ENCODE results near the gene ATP5MC3.

The ATP5MC3 gene

GRCh38 chr2:175154661-175155082 lies 26.8 kb downstream of the ATP5MC3 start:
- H2BK15ac ChIP-seq (ENCODE audit: low read length) = no peak overlapping the region
- H3K4me1 ChIP-seq (ENCODE audit: control insufficient read depth in 2 of 2, insufficient read depth in 1 of 2, low read depth in 1 of 2, low read length in 2 of 2) = no peaks in the 10 kb centered on the region
- no peak overlapping the region for H2BK5ac ChIP-seq (ENCODE audit: low read length)
- H3K4ac ChIP-seq (ENCODE audit: low read length) = no peak overlapping the region
- H3K4me2 ChIP-seq (ENCODE audit: insufficient read depth, low read length, poor library complexity, severe bottlenecking) = no peak overlapping the region
- no peak overlapping the region for H4K8ac ChIP-seq (ENCODE audit: low read depth, low read length)
- peaks cover 0 to 19% of the 10 kb centered on the region in 2 donors for H3K9me3 ChIP-seq (replicated peaks in 1 of 2; ENCODE audit: control insufficient read depth in 2 of 2, insufficient read depth in 1 of 2, low read depth in 1 of 2, low read length in 2 of 2)
- no peak overlapping the region for H3K14ac ChIP-seq (ENCODE audit: low read length)
- no peak overlapping the region for H3K18ac ChIP-seq (ENCODE audit: low read length)
- DNase-seq (ENCODE audit: low spot score) = no peak
- H3K4me3 ChIP-seq (ENCODE audit: low read length in 2 of 2) = no peak overlapping the region
- H2BK12ac ChIP-seq (ENCODE audit: low read length) = no peak overlapping the region
- H3K36me3 ChIP-seq (replicated peaks in 1 of 2; ENCODE audit: control insufficient read depth in 2 of 2, insufficient read depth in 2 of 2, low read length in 2 of 2) = peaks cover 0 to 70% of the 10 kb centered on the region in 2 donors
- H3K23ac ChIP-seq (ENCODE audit: low read depth, low read length, poor library complexity) = no peak overlapping the region
- H2AK5ac ChIP-seq (ENCODE audit: low read depth, low read length) = no peak overlapping the region
- H2AFZ ChIP-seq (ENCODE audit: low read length) = no peak overlapping the region
- no peak overlapping the region for H3K9ac ChIP-seq (ENCODE audit: low read depth, low read length, poor library complexity)
- no peak overlapping the region for H4K91ac ChIP-seq (ENCODE audit: low read depth, low read length, poor library complexity)
- peaks cover 2% of the 10 kb centered on the region for H3K79me1 ChIP-seq (ENCODE audit: low read depth, low read length)
- no peak overlapping the region for H3K27ac ChIP-seq (replicated peaks; ENCODE audit: low read length)
- no peaks in the 10 kb centered on the region for H3K27me3 ChIP-seq (ENCODE audit: control insufficient read depth in 3 of 3, insufficient read depth in 3 of 3, low read depth in 1 of 3, low read length in 3 of 3)
- no peak overlapping the region for H2BK120ac ChIP-seq (ENCODE audit: low read depth, low read length)

- H2BK5ac ChIP-seq (ENCODE audit: low read length) = no peak overlapping the region
- no peak overlapping the region for H4K8ac ChIP-seq (ENCODE audit: low read depth, low read length)
- H3K36me3 ChIP-seq (replicated peaks in 1 of 2; ENCODE audit: control insufficient read depth in 2 of 2, insufficient read depth in 2 of 2, low read length in 2 of 2) = peaks cover 2 to 80% of the 10 kb centered on the region in 2 donors
- no CpG with 5 or more reads among the region's 2 CpGs for WGBS, 2 donors (ENCODE audit: extremely low coverage in 2 of 2, insufficient read length in 2 of 2, insufficient replicate concordance in 1 of 2)
- H3K9ac ChIP-seq (ENCODE audit: low read depth, low read length, poor library complexity) = no peak overlapping the region
- no peak overlapping the region for H3K23ac ChIP-seq (ENCODE audit: low read depth, low read length, poor library complexity)
- no peak overlapping the region for H3K27ac ChIP-seq (replicated peaks; ENCODE audit: low read length)
- no peak overlapping the region for H3K18ac ChIP-seq (ENCODE audit: low read length)
- no peak overlapping the region for H2AK5ac ChIP-seq (ENCODE audit: low read depth, low read length)
- no peak overlapping the region for H3K4me2 ChIP-seq (ENCODE audit: insufficient read depth, low read length, poor library complexity, severe bottlenecking)
- no peak overlapping the region for H2AFZ ChIP-seq (ENCODE audit: low read length)
- no peak overlapping the region for H2BK12ac ChIP-seq (ENCODE audit: low read length)
- no peaks in the 10 kb centered on the region for H3K27me3 ChIP-seq (ENCODE audit: control insufficient read depth in 3 of 3, insufficient read depth in 3 of 3, low read depth in 1 of 3, low read length in 3 of 3)
- no peak overlapping the region for H2BK120ac ChIP-seq (ENCODE audit: low read depth, low read length)
- peaks cover 2% of the 10 kb centered on the region for H3K79me1 ChIP-seq (ENCODE audit: low read depth, low read length)
- H3K4ac ChIP-seq (ENCODE audit: low read length) = no peak overlapping the region
- H3K4me1 ChIP-seq (ENCODE audit: control insufficient read depth in 2 of 2, insufficient read depth in 1 of 2, low read depth in 1 of 2, low read length in 2 of 2) = peaks cover 0 to 1% of the 10 kb centered on the region in 2 donors
- H4K91ac ChIP-seq (ENCODE audit: low read depth, low read length, poor library complexity) = no peak overlapping the region
- no peak overlapping the region for H2BK15ac ChIP-seq (ENCODE audit: low read length)
- H3K14ac ChIP-seq (ENCODE audit: low read length) = no peak overlapping the region
- DNase-seq (ENCODE audit: low spot score) = no peak
- no peak overlapping the region for H3K4me3 ChIP-seq (ENCODE audit: low read length in 2 of 2)
- H3K9me3 ChIP-seq (replicated peaks in 1 of 2; ENCODE audit: control insufficient read depth in 2 of 2, insufficient read depth in 1 of 2, low read depth in 1 of 2, low read length in 2 of 2) = peaks cover 0 to 14% of the 10 kb centered on the region in 2 donors
Measured at GRCh38 chr2:175152242-175152641, 29.3 kb downstream of the ATP5MC3 start.

GRCh38 chr2:175151791-175152190 lies 29.7 kb downstream of the ATP5MC3 start:
- H3K27me3 ChIP-seq (ENCODE audit: control insufficient read depth in 3 of 3, insufficient read depth in 3 of 3, low read depth in 1 of 3, low read length in 3 of 3) = no peaks in the 10 kb centered on the region
- H3K18ac ChIP-seq (ENCODE audit: low read length) = no peak overlapping the region
- H3K4me2 ChIP-seq (ENCODE audit: insufficient read depth, low read length, poor library complexity, severe bottlenecking) = no peak overlapping the region
- H2BK15ac ChIP-seq (ENCODE audit: low read length) = no peak overlapping the region
- WGBS, 2 donors (ENCODE audit: extremely low coverage in 2 of 2, insufficient read length in 2 of 2, insufficient replicate concordance in 1 of 2) = no CpG with 5 or more reads among the region's 1 CpG
- no peak overlapping the region for H2BK12ac ChIP-seq (ENCODE audit: low read length)
- H4K8ac ChIP-seq (ENCODE audit: low read depth, low read length) = no peak overlapping the region
- H3K4me3 ChIP-seq (ENCODE audit: low read length in 2 of 2) = no peak overlapping the region
- no peak for DNase-seq (ENCODE audit: low spot score)
- H2BK5ac ChIP-seq (ENCODE audit: low read length) = no peak overlapping the region
- no peak overlapping the region for H3K23ac ChIP-seq (ENCODE audit: low read depth, low read length, poor library complexity)
- H4K91ac ChIP-seq (ENCODE audit: low read depth, low read length, poor library complexity) = no peak overlapping the region
- no peak overlapping the region for H3K4ac ChIP-seq (ENCODE audit: low read length)
- H3K4me1 ChIP-seq (ENCODE audit: control insufficient read depth in 2 of 2, insufficient read depth in 1 of 2, low read depth in 1 of 2, low read length in 2 of 2) = peaks cover 0 to 1% of the 10 kb centered on the region in 2 donors
- H3K79me1 ChIP-seq (ENCODE audit: low read depth, low read length) = peaks cover 2% of the 10 kb centered on the region
- H2AK5ac ChIP-seq (ENCODE audit: low read depth, low read length) = no peak overlapping the region
- H3K9ac ChIP-seq (ENCODE audit: low read depth, low read length, poor library complexity) = no peak overlapping the region
- peaks cover 0 to 9% of the 10 kb centered on the region in 2 donors for H3K9me3 ChIP-seq (replicated peaks in 1 of 2; ENCODE audit: control insufficient read depth in 2 of 2, insufficient read depth in 1 of 2, low read depth in 1 of 2, low read length in 2 of 2)
- H2BK120ac ChIP-seq (ENCODE audit: low read depth, low read length) = no peak overlapping the region
- H3K14ac ChIP-seq (ENCODE audit: low read length) = no peak overlapping the region
- H3K36me3 ChIP-seq (replicated peaks in 1 of 2; ENCODE audit: control insufficient read depth in 2 of 2, insufficient read depth in 2 of 2, low read length in 2 of 2) = peaks cover 2 to 80% of the 10 kb centered on the region in 2 donors
- H3K27ac ChIP-seq (replicated peaks; ENCODE audit: low read length) = no peak overlapping the region
- H2AFZ ChIP-seq (ENCODE audit: low read length) = no peak overlapping the region

GRCh38 chr2:175147186-175147585 lies 34.3 kb downstream of the ATP5MC3 start:
- Histone ChIP-seq H3K4me2 (ENCODE audit: insufficient read depth, low read length, poor library complexity, severe bottlenecking) (no peak overlapping the region), H2BK15ac (ENCODE audit: low read length) (no peak overlapping the region), H3K14ac (ENCODE audit: low read length) (no peak overlapping the region), H3K4me1 (ENCODE audit: control insufficient read depth in 2 of 2, insufficient read depth in 1 of 2, low read depth in 1 of 2, low read length in 2 of 2) (peaks cover 0 to 1% of the 10 kb centered on the region in 2 donors), H2BK120ac (ENCODE audit: low read depth, low read length) (no peak overlapping the region), H2AK5ac (ENCODE audit: low read depth, low read length) (no peak overlapping the region), H3K4me3 (ENCODE audit: low read length in 2 of 2) (no peak overlapping the region), H3K79me1 (ENCODE audit: low read depth, low read length) (peaks cover 4% of the 10 kb centered on the region), H2AFZ (ENCODE audit: low read length) (no peak overlapping the region), H3K4ac (ENCODE audit: low read length) (no peak overlapping the region), H3K9me3 (replicated peaks in 1 of 2; ENCODE audit: control insufficient read depth in 2 of 2, insufficient read depth in 1 of 2, low read depth in 1 of 2, low read length in 2 of 2) (peaks cover 0 to 4% of the 10 kb centered on the region in 2 donors), H3K27me3 (ENCODE audit: control insufficient read depth in 3 of 3, insufficient read depth in 3 of 3, low read depth in 1 of 3, low read length in 3 of 3) (no peaks in the 10 kb centered on the region), H2BK12ac (ENCODE audit: low read length) (no peak overlapping the region), H4K91ac (ENCODE audit: low read depth, low read length, poor library complexity) (no peak overlapping the region), H3K23ac (ENCODE audit: low read depth, low read length, poor library complexity) (no peak overlapping the region), H3K9ac (ENCODE audit: low read depth, low read length, poor library complexity) (no peak overlapping the region), H3K36me3 (replicated peaks in 1 of 2; ENCODE audit: control insufficient read depth in 2 of 2, insufficient read depth in 2 of 2, low read length in 2 of 2) (peaks cover 9 to 99% of the 10 kb centered on the region in 2 donors), H4K8ac (ENCODE audit: low read depth, low read length) (no peak overlapping the region), H3K27ac (replicated peaks; ENCODE audit: low read length) (no peak overlapping the region), H3K18ac (ENCODE audit: low read length) (no peak overlapping the region), H2BK5ac (ENCODE audit: low read length) (no peak overlapping the region)
- no peak for DNase-seq (ENCODE audit: low spot score)
- WGBS, 2 donors (ENCODE audit: extremely low coverage in 2 of 2, insufficient read length in 2 of 2, insufficient replicate concordance in 1 of 2) = no CpG with 5 or more reads among the region's 4 CpGs
